Pulmonary artery endothelial cell (primary cell): ENCODE data around the gene DLD. TPM values are rescaled to one million over a fixed set of nuclear protein-coding genes. Genes with fewer than 3 reads are reported as not detected.

Source experiments
- DNase-seq: peaks from one replicate; pipeline ENCODE4 v3.0.0-alpha.2; 2011; ENCODE audit warnings: low read depth, low spot score
- total RNA-seq: library from RNA; depleted of rRNA; stranded (reverse); fragments of >200 nt; gene quantifications from 2 replicates; pipeline ENCODE4 v1.2.3, GENCODE V29; 2014

Gene DLD
- total RNA-seq, 1 donor from 2014 or later, result 61.3 TPM

- no peak for DNase-seq
Observed at GRCh38 chr7:107968449-107968848, 77.5 kb downstream of the DLD start.

- DNase-seq, result no peak
Observed at GRCh38 chr7:107969856-107970255, 78.9 kb downstream of the DLD start.

Other genes starting within 250 kb of the DLD start
- 3.0 and 3.4 TPM in 2 replicates for gene SLC26A4, start 230.4 kb upstream of the DLD start, total RNA-seq
- 13.7 and 21.1 TPM in 2 replicates for gene CBLL1, start 147.0 kb upstream of the DLD start, total RNA-seq
- not detected in 2 replicates for gene SLC26A3, start 88.0 kb upstream of the DLD start, total RNA-seq
- gene LAMB1, start 112.0 kb downstream of the DLD start, total RNA-seq, result 542 and 685 TPM in 2 replicates
- gene LAMB4, start 239.2 kb downstream of the DLD start, total RNA-seq, result 0.18 and 0.40 TPM in 2 replicates